Mesendoderm (in vitro differentiated cells): ENCODE results near the gene PI4KA.

Experiments
- DNase-seq: peaks from one replicate; pipeline ENCODE4 v3.0.0; 2013
- H2AK5ac ChIP-seq: 2 replicates; pipeline ENCODE4 v1.6.1; 2013; ENCODE audit warnings: low read length, inconsistent platforms
- H2BK120ac ChIP-seq: 2 replicates; pipeline ENCODE4 v1.6.1; 2013; ENCODE audit warnings: low read depth, mild to moderate bottlenecking, low read length, moderate library complexity, mixed read lengths
- H2BK15ac ChIP-seq: replicated peaks from 2 replicates; pipeline ENCODE4 v1.6.1; 2013; ENCODE audit warnings: low read depth, mild to moderate bottlenecking, moderate library complexity
- H2BK5ac ChIP-seq: 2 replicates; pipeline ENCODE4 v1.6.1; 2013; ENCODE audit warnings: low read length, inconsistent platforms
- H3K18ac ChIP-seq: 2 replicates; pipeline ENCODE4 v1.6.1; 2013; ENCODE audit warnings: mild to moderate bottlenecking, low read length, mixed read lengths
- H3K23ac ChIP-seq: one replicate; pipeline ENCODE4 v1.6.1; 2013; ENCODE audit warnings: low read length
- H3K27ac ChIP-seq: 2 replicates; pipeline ENCODE4 v1.5.1; 2013; ENCODE audit warnings: low read depth, mild to moderate bottlenecking, inconsistent platforms, low read length, moderate library complexity
- H3K27me3 ChIP-seq: 2 replicates; pipeline ENCODE4 v1.6.1; 2013; ENCODE audit warnings: low read length, control low read depth, mild to moderate bottlenecking, inconsistent platforms; ENCODE audit not compliant: insufficient read depth, poor library complexity
- H3K36me3 ChIP-seq: 2 replicates; pipeline ENCODE4 v1.6.1; 2013; ENCODE audit warnings: low read length, inconsistent platforms; ENCODE audit not compliant: control insufficient read depth, insufficient read depth
- H3K4ac ChIP-seq: one replicate; pipeline ENCODE4 v1.6.1; 2013; ENCODE audit warnings: low read depth, mild to moderate bottlenecking, low read length, moderate library complexity
- H3K4me1 ChIP-seq: 2 replicates; pipeline ENCODE4 v1.6.1; 2013; ENCODE audit warnings: low read depth, low read length, inconsistent platforms; ENCODE audit not compliant: control insufficient read depth
- H3K4me2 ChIP-seq: 2 replicates; pipeline ENCODE4 v1.6.1; 2013; ENCODE audit warnings: low read length
- H3K4me3 ChIP-seq: 2 replicates; pipeline ENCODE4 v1.5.1; 2013; ENCODE audit warnings: mild to moderate bottlenecking, low read length
- H3K56ac ChIP-seq: one replicate; pipeline ENCODE4 v1.6.1; 2013; ENCODE audit warnings: low read length
- H3K79me1 ChIP-seq: 2 replicates; pipeline ENCODE4 v1.6.1; 2013; ENCODE audit warnings: low read length, inconsistent platforms
- H3K79me2 ChIP-seq: 2 replicates; pipeline ENCODE4 v1.6.1; 2013; ENCODE audit warnings: mild to moderate bottlenecking, low read length; ENCODE audit not compliant: control insufficient read depth, insufficient read depth
- H3K9ac ChIP-seq: 2 replicates; pipeline ENCODE4 v1.6.1; 2013; ENCODE audit warnings: low read length, inconsistent platforms
- H4K5ac ChIP-seq: one replicate; pipeline ENCODE4 v1.6.1; 2013; ENCODE audit warnings: low read length
- H4K8ac ChIP-seq: one replicate; pipeline ENCODE4 v1.6.1; 2013; ENCODE audit warnings: low read depth, mild to moderate bottlenecking, control low read depth, low read length, moderate library complexity
- WGBS: extraction: QIAGEN DNeasy Blood & Tissue Kit; methylation state at CpG from one replicate; pipeline ENCODE4 v1.1.7; 2013; ENCODE audit warnings: low lambda C conversion rate, missing lambda C conversion rate; ENCODE audit not compliant: insufficient coverage; ENCODE audit errors: extremely low coverage; 5-methylcytosine and 5-hydroxymethylcytosine counted together

The PI4KA gene

DNA sequence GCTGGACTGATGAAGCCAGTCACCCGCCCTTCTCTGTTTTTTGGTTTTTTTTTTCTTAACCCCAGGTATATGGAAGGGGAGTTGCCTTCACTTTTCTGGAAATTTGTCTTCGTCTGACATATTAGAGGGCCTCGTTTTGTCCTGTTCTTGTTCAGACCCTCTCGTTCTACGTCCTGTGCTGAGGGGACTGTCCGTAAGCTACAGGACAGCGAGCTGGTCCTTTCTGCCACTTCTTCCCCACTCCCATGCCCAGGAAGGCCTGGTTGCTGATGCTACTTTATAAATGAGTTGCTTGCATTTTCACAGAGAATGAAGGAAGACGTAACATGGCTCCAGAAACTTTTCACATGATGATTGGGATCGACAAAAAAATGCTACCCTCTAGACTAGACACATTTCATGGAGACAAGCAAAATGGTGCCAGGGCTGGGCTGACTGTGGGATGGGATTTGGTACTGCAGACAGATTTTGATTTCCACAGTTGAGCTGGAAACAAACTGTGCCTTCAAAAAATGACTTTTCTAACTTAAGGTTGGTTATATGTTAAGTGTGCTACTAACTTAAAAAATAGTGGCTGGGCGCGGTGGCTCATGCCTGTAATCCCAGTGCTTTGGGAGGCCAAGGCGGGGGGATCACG is 31.4 kb upstream of the PI4KA start:
- H3K4me2 ChIP-seq = no peak overlapping the region
- H3K27me3 ChIP-seq = no peaks in the 10 kb centered on the region
- H3K4me3 ChIP-seq = no peak overlapping the region
- no peak for DNase-seq
- no peak overlapping the region for H4K5ac ChIP-seq
- no peak overlapping the region for H2BK120ac ChIP-seq
- H3K4ac ChIP-seq = no peak overlapping the region
- H4K8ac ChIP-seq = no peak overlapping the region
- WGBS = no CpG with 5 or more reads among the region's 13 CpGs
- no peaks in the 10 kb centered on the region for H3K36me3 ChIP-seq
- no peaks in the 10 kb centered on the region for H3K4me1 ChIP-seq
- H2BK5ac ChIP-seq = no peak overlapping the region
- H3K18ac ChIP-seq = no peak overlapping the region
- H3K79me1 ChIP-seq = no peaks in the 10 kb centered on the region
- H2BK15ac ChIP-seq = no peak overlapping the region
- H3K23ac ChIP-seq = no peak overlapping the region
- H3K79me2 ChIP-seq = no peaks in the 10 kb centered on the region
- H3K9ac ChIP-seq = no peak overlapping the region
- no peak overlapping the region for H3K27ac ChIP-seq
- no peak overlapping the region for H2AK5ac ChIP-seq
- H3K56ac ChIP-seq = peak overlapping the region; percentile 42

DNA sequence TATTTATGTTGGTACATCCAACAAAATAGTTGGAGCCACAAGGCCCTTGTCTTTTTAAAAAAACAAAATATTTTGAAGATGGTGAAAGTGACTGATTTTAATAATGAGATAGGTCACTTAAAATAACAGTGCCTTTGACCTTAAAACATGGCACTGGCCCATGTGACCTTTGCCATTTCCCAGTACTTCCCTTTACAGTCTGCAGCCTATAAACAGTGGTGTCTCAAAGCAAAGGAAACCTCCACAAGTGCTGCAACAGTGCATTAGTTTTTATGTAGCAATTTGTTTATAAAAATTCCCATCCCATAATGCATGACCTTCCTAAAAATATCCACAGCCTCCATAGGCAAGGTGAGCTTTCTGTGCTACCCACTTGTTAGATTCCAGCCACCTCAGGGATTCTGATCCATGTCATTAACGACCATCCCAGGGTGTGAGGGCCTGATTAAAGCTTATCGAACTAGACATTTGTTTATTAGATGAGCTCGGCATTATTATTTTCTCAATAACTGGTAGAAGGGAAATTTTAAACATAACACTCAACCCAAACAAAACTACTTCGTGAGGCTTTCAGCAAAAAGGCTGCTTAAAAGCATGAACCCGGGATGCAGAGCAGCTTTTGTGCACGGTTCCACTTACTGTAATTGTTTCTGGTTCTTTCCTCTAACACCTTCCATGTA is 30.6 kb upstream of the PI4KA start:
- Histone ChIP-seq H4K5ac (no peak overlapping the region), H3K4me1 (no peaks in the 10 kb centered on the region), H3K27me3 (no peaks in the 10 kb centered on the region), H3K4me3 (no peak overlapping the region), H3K9ac (no peak overlapping the region), H2BK5ac (no peak overlapping the region), H3K56ac (no peak overlapping the region), H3K4ac (no peak overlapping the region), H3K23ac (no peak overlapping the region), H2BK15ac (no peak overlapping the region), H2BK120ac (no peak overlapping the region), H3K27ac (no peak overlapping the region), H3K4me2 (no peak overlapping the region), H3K79me2 (no peaks in the 10 kb centered on the region), H3K36me3 (no peaks in the 10 kb centered on the region), H3K18ac (no peak overlapping the region), H3K79me1 (no peaks in the 10 kb centered on the region), H2AK5ac (no peak overlapping the region), H4K8ac (no peak overlapping the region)
- no peak for DNase-seq
- WGBS = no CpG with 5 or more reads among the region's 6 CpGs

DNA sequence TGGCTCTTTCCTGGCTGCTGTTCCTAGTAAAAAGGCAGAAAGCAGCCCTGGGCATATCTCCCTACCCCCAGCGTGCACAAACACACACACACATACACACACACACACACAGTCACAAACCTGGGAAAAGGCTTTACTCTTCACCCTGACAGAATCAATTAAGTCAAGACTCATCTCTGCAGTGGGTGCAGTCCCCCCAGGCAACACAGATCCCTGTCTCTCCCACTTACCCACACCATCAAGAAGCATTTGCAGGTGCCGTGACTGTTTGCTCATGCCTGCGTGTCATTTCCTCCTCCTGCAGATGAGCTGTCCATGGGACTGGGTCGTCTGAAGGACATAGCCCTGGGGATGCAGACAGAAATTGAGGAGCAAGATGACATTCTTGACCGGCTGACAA is 28.8 kb upstream of the PI4KA start:
- WGBS = no CpG with 5 or more reads among the region's 5 CpGs
- no peak overlapping the region for H3K9ac ChIP-seq
- no peak for DNase-seq
- H4K8ac ChIP-seq = no peak overlapping the region
- H3K27ac ChIP-seq = no peak overlapping the region
- no peak overlapping the region for H3K23ac ChIP-seq
- H3K36me3 ChIP-seq = no peaks in the 10 kb centered on the region
- no peaks in the 10 kb centered on the region for H3K79me2 ChIP-seq
- no peak overlapping the region for H2AK5ac ChIP-seq
- no peaks in the 10 kb centered on the region for H3K4me1 ChIP-seq
- H2BK120ac ChIP-seq = no peak overlapping the region
- no peaks in the 10 kb centered on the region for H3K79me1 ChIP-seq
- H3K27me3 ChIP-seq = no peaks in the 10 kb centered on the region
- H3K4me2 ChIP-seq = no peak overlapping the region
- H2BK15ac ChIP-seq = no peak overlapping the region
- H3K56ac ChIP-seq = no peak overlapping the region
- no peak overlapping the region for H2BK5ac ChIP-seq
- H3K4me3 ChIP-seq = no peak overlapping the region
- H4K5ac ChIP-seq = no peak overlapping the region
- H3K4ac ChIP-seq = no peak overlapping the region
- H3K18ac ChIP-seq = no peak overlapping the region

DNA sequence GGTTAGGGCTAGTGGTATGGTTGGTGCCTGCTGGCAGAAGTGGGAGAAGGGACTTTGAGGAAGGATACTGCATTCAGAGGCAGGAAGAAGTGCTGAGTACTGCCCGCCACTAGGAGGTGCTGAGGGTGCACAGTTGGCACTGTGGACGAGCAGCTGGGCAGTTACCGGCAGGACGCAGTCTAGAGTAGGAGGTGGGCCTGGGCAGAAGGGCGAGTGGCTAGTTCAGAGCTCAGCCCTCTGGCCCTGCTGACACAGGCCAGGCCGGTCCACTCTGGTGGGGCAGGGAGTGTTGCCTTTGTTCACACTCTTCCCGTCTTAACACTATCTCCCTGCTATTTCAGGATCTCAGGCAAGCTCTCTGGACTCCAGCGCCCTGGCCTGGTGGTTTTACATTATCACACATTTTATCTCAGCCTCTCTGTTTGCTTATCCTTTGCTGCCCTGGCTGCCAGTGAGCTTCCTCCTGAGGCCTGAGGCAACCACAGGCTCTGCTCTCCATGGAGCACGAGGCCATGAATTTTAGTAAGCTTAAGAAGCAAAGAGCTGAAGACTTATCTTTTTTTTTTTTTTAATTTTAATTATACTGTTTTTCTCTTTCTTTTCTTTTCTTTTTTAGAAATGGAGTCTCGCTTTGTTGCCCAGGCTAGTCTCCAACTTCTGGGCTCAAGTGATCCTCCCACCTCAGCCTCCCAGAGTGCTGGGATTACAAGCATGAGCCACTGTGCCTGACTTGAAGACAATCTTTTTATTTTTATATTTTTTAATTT is 27.1 kb upstream of the PI4KA start:
- H3K27ac ChIP-seq = no peak overlapping the region
- peak; percentile 95 for DNase-seq
- no CpG with 5 or more reads among the region's 10 CpGs for WGBS

DNA sequence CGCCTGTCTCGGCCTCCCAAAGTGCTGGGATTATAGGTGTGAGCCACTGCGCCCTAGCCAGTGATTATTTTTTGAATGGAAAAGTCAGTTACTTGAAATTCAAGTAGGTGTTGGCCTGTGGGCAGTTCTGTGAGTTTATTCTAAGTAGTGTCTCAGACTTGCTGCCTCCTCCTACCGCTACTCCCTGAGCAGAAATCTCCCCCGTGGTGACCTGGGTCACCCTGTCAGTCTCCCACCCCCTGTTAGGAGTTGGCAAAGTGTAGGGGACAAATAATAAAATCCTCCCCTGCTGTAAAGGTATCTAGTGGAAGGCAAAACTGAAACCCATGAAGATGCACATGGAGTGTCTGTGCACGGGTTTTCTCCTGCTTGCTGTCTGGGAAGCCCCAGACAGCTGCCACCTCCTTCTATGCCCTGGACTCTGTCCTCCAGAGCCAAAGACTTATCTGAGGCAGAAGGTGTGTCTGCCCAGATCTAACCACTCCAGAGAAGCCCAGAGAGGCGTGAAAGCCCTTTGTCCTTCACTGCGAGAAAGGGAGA is 26.5 kb upstream of the PI4KA start:
- Histone ChIP-seq H3K27ac (no peak overlapping the region), H3K4me2 (no peak overlapping the region), H3K4ac (no peak overlapping the region), H3K4me3 (no peak overlapping the region), H3K36me3 (no peaks in the 10 kb centered on the region), H3K23ac (no peak overlapping the region), H3K9ac (no peak overlapping the region), H2BK120ac (no peak overlapping the region), H2BK5ac (no peak overlapping the region), H3K56ac (peak overlapping the region; percentile 57), H3K79me1 (no peaks in the 10 kb centered on the region), H3K18ac (no peak overlapping the region), H3K4me1 (no peaks in the 10 kb centered on the region), H4K8ac (no peak overlapping the region), H4K5ac (no peak overlapping the region), H2BK15ac (no peak overlapping the region), H3K27me3 (no peaks in the 10 kb centered on the region), H3K79me2 (no peaks in the 10 kb centered on the region), H2AK5ac (no peak overlapping the region)
- WGBS = no CpG with 5 or more reads among the region's 8 CpGs
- no peak for DNase-seq

More for the DNA sequence above, 27.1 kb upstream of the PI4KA start:
- Histone ChIP-seq H3K27me3 (no peaks in the 10 kb centered on the region), H3K4me1 (no peaks in the 10 kb centered on the region), H3K79me1 (no peaks in the 10 kb centered on the region), H3K4me2 (no peak overlapping the region), H2BK5ac (no peak overlapping the region), H2BK15ac (no peak overlapping the region), H3K36me3 (no peaks in the 10 kb centered on the region), H4K5ac (no peak overlapping the region), H3K18ac (no peak overlapping the region), H3K23ac (no peak overlapping the region), H3K79me2 (no peaks in the 10 kb centered on the region), H2AK5ac (no peak overlapping the region), H3K56ac (peak overlapping the region; percentile 74), H2BK120ac (no peak overlapping the region), H3K4ac (no peak overlapping the region), H3K9ac (peak overlapping the region; percentile 35), H3K4me3 (no peak overlapping the region), H4K8ac (no peak overlapping the region)
